ENCODE data around the gene PDE4D. TPM values are rescaled to one million over a fixed set of nuclear protein-coding genes. Genes with fewer than 3 reads are reported as not detected.

Gene PDE4D
- total and polyA plus RNA-seq, 2 donors (not counting 3 experiments of a cell fraction or from before 2014, with no cell fraction given): 34.5 to 51.2 TPM

GRCh38 chr5:59622848-59623247 lies 270.7 kb downstream of the PDE4D start:
- BruUV-seq (replicated peaks): no TSS peak
- Histone ChIP-seq H2AFZ (ENCODE audit: low read depth, low read length) (no peak overlapping the region), H4K20me1 (replicated peaks; ENCODE audit: control insufficient read depth, extremely low read depth, insufficient read depth, low read length) (no peaks in the 10 kb centered on the region), H3K79me2 (ENCODE audit: control insufficient read depth, insufficient read depth, low read length) (no peaks in the 10 kb centered on the region), H3K4me2 (ENCODE audit: insufficient read depth, low read length) (no peak overlapping the region), H3K9me3 (replicated peaks; ENCODE audit: control insufficient read depth, insufficient read depth, low read length) (no peaks in the 10 kb centered on the region), H3K9ac (replicated peaks; ENCODE audit: extremely low read depth, insufficient read depth, low read length) (no peak overlapping the region), H3K27ac (ENCODE audit: insufficient read depth, low read depth, low read length) (no peak overlapping the region), H3K27me3 (ENCODE audit: control insufficient read depth in 2 of 2, insufficient read depth in 2 of 2, low read length in 2 of 2) (no peaks in the 10 kb centered on the region), H3K36me3 (ENCODE audit: control insufficient read depth in 2 of 2, extremely low read depth in 1 of 2, insufficient read depth in 2 of 2, low read length in 2 of 2) (no peaks in the 10 kb centered on the region), H3K4me1 (ENCODE audit: control insufficient read depth, extremely low read depth, insufficient read depth, low read length) (no peaks in the 10 kb centered on the region), H3K4me3 (replicated peaks in 1 of 3; ENCODE audit: insufficient read depth in 1 of 3, low read depth in 1 of 3, low read length in 3 of 3) (no peak overlapping the region), H3K9me1 (replicated peaks; ENCODE audit: control insufficient read depth, extremely low read depth, insufficient read depth, low read length) (no peaks in the 10 kb centered on the region)
- dilution Hi-C loops (cut with MboI; ENCODE audit: extremely low pct_ligation_motif_present, low sequenced_read_pairs): no loop called here
- no peak for DNase-seq (ENCODE audit: low read depth, low spot score)
- TF ChIP-seq GATA2 (IDR thresholded peaks at IDR 0.05; ENCODE audit: insufficient read depth, insufficient read length, low read depth, low read length) (no peak), FOS (IDR thresholded peaks at IDR 0.05; ENCODE audit: borderline replicate concordance, insufficient read depth, low read length) (no peak), JUN (IDR thresholded peaks at IDR 0.05; ENCODE audit: borderline replicate concordance, insufficient read depth, insufficient read length, low read depth) (no peak), POLR2AphosphoS5 (IDR thresholded peaks at IDR 0.05; ENCODE audit: insufficient read depth, low read depth, low read length) (no peak), EZH2 (IDR thresholded peaks at IDR 0.05; ENCODE audit: borderline replicate concordance, low read depth, low read length, severe bottlenecking) (no peak), POLR2A (IDR thresholded peaks at IDR 0.05; ENCODE audit: low read depth, low read length) (no peak)
- TF ChIP-seq, protein P1, sequence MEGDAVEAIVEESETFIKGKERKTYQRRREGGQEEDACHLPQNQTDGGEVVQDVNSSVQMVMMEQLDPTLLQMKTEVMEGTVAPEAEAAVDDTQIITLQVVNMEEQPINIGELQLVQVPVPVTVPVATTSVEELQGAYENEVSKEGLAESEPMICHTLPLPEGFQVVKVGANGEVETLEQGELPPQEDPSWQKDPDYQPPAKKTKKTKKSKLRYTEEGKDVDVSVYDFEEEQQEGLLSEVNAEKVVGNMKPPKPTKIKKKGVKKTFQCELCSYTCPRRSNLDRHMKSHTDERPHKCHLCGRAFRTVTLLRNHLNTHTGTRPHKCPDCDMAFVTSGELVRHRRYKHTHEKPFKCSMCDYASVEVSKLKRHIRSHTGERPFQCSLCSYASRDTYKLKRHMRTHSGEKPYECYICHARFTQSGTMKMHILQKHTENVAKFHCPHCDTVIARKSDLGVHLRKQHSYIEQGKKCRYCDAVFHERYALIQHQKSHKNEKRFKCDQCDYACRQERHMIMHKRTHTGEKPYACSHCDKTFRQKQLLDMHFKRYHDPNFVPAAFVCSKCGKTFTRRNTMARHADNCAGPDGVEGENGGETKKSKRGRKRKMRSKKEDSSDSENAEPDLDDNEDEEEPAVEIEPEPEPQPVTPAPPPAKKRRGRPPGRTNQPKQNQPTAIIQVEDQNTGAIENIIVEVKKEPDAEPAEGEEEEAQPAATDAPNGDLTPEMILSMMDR (IDR thresholded peaks at IDR 0.05; ENCODE audit: extremely low read depth in 1 of 2, insufficient read depth in 1 of 2, low read depth in 1 of 2, low read length in 2 of 2): no peak
- TF ChIP-seq, protein P2, sequence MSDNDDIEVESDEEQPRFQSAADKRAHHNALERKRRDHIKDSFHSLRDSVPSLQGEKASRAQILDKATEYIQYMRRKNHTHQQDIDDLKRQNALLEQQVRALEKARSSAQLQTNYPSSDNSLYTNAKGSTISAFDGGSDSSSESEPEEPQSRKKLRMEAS (IDR thresholded peaks at IDR 0.05; ENCODE audit: insufficient read depth, insufficient read length): no peak
- no peak for FAIRE-seq
- POLR2A ChIA-PET: no interaction called here
- intact Hi-C loops (cut with micrococcal nuclease): no loop called here
- CTCF ChIA-PET: no interaction called here

Data from endothelial cell of umbilical vein (primary cell).